Measurements from ENCODE around the gene MGAT3. TPM values are rescaled to one million over a fixed set of nuclear protein-coding genes. Genes with fewer than 3 reads are reported as not detected.

Gene MGAT3
- total and polyA plus RNA-seq, 2 donors, result 4.2 to 4.8 TPM

DNA sequence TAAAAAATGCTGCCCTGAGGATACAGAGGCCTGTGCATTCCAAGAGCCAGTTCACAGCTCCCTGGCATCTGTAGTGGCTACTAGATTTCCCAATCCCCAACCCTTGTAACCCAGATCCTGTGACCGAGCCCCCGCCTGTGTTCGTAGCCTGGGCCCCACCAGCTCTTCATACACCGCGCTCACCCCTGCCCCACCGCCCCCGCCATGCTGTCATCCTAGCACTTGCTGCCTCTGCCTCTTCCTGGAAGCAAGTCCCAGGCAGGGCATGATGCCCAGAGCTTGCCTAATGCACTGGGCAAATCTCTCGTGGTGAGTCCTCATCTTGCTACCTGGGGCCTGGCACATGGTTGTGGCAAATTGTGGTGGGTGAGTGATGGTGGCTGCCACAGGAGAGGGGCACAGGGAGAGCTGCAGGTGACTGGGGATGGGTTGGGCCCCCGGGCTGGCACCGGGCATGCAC is 7.1 kb downstream of the MGAT3 start:
- no peaks in the 10 kb centered on the region for H3K36me3 ChIP-seq (ENCODE audit: insufficient read depth)
- H3K27ac ChIP-seq (ENCODE audit: low read depth), result no peak overlapping the region
- no peak overlapping the region for H3K4me3 ChIP-seq (ENCODE audit: low read depth, low read length)
- 79% methylated on average over 10 of the region's 10 CpGs for WGBS
- DNase-seq (ENCODE audit: extremely low spot score), result no peak
- no peaks in the 10 kb centered on the region for H3K4me1 ChIP-seq (ENCODE audit: insufficient read depth)

- no peak overlapping the region for H3K27ac ChIP-seq (ENCODE audit: low read depth)
- H3K4me3 ChIP-seq (ENCODE audit: low read depth, low read length), result no peak overlapping the region
- no peaks in the 10 kb centered on the region for H3K36me3 ChIP-seq (ENCODE audit: insufficient read depth)
- DNase-seq (ENCODE audit: extremely low spot score), result no peak
- WGBS, result 69% methylated on average over 21 of the region's 21 CpGs
- H3K4me1 ChIP-seq (ENCODE audit: insufficient read depth), result no peaks in the 10 kb centered on the region
Measured at GRCh38 chr22:39466228-39467006, 9.6 kb downstream of the MGAT3 start.

- H3K4me1 ChIP-seq (ENCODE audit: insufficient read depth), result no peaks in the 10 kb centered on the region
Measured at GRCh38 chr22:39467390-39467895, 10.6 kb downstream of the MGAT3 start.

GRCh38 chr22:39468487-39469325 is 11.9 kb downstream of the MGAT3 start:
- no peaks in the 10 kb centered on the region for H3K4me1 ChIP-seq (ENCODE audit: insufficient read depth)
- H3K36me3 ChIP-seq (ENCODE audit: insufficient read depth), result no peaks in the 10 kb centered on the region
- WGBS, result 88% methylated on average over 18 of the region's 18 CpGs
- no peak for DNase-seq (ENCODE audit: extremely low spot score)
- H3K4me3 ChIP-seq (ENCODE audit: low read depth, low read length), result no peak overlapping the region
- H3K27ac ChIP-seq (ENCODE audit: low read depth), result no peak overlapping the region

More at GRCh38 chr22:39467390-39467895, 10.6 kb downstream of the MGAT3 start:
- Histone ChIP-seq H3K27ac (ENCODE audit: low read depth) (no peak overlapping the region), H3K4me3 (ENCODE audit: low read depth, low read length) (no peak overlapping the region), H3K36me3 (ENCODE audit: insufficient read depth) (no peaks in the 10 kb centered on the region)
- 94% methylated on average over 17 of the region's 17 CpGs for WGBS
- DNase-seq (ENCODE audit: extremely low spot score), result no peak

GRCh38 chr22:39469326-39469680 is 12.5 kb downstream of the MGAT3 start:
- no peaks in the 10 kb centered on the region for H3K4me1 ChIP-seq (ENCODE audit: insufficient read depth)
- H3K27ac ChIP-seq (ENCODE audit: low read depth), result no peak overlapping the region
- H3K36me3 ChIP-seq (ENCODE audit: insufficient read depth), result no peaks in the 10 kb centered on the region
- DNase-seq (ENCODE audit: extremely low spot score), result no peak
- WGBS, result 93% methylated on average over 6 of the region's 6 CpGs
- no peak overlapping the region for H3K4me3 ChIP-seq (ENCODE audit: low read depth, low read length)

DNA sequence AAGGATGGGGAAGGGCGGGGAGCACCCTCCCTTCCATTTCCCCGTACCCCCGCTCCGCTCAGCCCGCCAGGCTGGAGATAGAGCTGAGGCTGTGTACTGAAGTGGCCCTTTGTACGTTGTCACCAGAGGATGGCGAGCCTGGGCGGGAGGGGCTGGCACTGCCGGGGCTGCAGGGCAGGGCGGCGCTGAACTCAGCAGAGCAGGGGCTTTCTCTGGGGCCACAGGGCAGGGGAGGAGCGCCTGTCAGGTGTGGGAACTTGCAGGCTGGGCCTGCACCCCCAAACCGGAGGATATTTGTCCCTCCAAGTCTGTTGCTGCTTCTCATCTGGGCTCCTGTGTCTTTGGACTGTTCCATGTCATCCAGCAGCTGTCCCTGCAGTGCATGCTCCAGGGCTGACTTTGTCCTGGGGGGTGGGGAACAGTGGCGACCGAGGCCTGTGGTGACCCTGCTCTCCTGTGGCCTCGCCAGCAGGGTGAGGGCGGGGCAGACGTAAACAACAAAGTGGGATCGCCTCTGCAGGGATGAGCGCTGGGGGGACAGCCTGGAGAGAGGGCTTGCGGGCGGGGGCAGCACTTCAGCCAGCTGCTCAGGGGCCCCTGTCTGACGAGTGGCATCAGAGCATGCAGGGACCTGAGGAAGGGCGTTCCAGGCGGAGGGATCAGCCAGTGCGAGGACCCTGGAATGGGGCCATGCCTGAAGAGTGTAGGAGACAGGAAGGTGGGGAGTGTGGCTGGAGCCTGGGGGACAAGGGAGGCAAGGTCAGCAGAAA is 13.1 kb downstream of the MGAT3 start:
- Histone ChIP-seq H3K4me3 (ENCODE audit: low read depth, low read length) (no peak overlapping the region), H3K27ac (ENCODE audit: low read depth) (no peak overlapping the region), H3K36me3 (ENCODE audit: insufficient read depth) (no peaks in the 10 kb centered on the region), H3K4me1 (ENCODE audit: insufficient read depth) (no peaks in the 10 kb centered on the region)
- DNase-seq (ENCODE audit: extremely low spot score), result no peak
- 76% methylated on average over 26 of the region's 26 CpGs for WGBS

DNA sequence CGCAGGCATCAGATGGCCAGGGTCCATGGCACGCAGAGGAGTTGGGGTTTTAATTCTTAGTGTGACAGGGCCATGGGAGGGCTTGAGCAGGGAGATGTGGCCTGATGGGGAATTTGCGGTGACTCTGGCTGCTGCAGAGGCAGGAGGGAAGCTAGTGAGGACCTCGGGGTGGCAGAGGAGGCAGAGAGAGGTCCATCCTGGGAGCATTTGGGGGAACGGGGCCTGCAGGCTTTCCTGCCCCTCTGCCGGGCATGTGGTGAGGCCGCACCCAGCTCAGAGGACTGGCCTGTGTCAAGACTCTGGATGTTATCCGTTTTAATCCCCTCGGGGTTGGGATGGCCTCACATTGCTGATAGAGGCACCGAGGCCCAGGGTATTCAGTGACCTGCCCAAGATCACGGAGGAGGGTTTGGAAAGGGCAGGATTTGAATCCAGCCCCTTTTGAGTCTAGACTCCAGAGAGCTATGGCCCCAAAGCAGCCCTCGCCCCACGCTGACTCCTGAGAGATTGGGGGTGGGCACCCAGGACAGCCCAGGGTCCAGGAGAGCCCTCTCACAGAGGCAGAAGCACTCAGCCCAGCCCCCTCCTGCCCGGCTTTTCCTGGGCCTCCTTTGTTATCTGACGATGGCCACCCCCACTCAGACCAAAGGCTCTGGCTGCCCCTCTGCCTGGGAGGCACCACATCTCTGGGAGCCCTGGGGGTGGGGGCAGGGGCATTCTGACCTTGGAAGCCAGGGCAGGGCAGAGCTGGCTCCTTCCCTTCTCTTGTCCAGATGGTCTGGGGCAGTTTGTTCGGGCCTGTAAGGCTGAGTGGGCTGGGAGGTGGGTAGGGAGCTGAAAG is 13.9 kb downstream of the MGAT3 start:
- no peak overlapping the region for H3K4me3 ChIP-seq (ENCODE audit: low read depth, low read length)
- no peak overlapping the region for H3K27ac ChIP-seq (ENCODE audit: low read depth)
- WGBS, result 64% methylated on average over 16 of the region's 16 CpGs
- no peak for DNase-seq (ENCODE audit: extremely low spot score)
- no peaks in the 10 kb centered on the region for H3K4me1 ChIP-seq (ENCODE audit: insufficient read depth)
- no peaks in the 10 kb centered on the region for H3K36me3 ChIP-seq (ENCODE audit: insufficient read depth)

DNA sequence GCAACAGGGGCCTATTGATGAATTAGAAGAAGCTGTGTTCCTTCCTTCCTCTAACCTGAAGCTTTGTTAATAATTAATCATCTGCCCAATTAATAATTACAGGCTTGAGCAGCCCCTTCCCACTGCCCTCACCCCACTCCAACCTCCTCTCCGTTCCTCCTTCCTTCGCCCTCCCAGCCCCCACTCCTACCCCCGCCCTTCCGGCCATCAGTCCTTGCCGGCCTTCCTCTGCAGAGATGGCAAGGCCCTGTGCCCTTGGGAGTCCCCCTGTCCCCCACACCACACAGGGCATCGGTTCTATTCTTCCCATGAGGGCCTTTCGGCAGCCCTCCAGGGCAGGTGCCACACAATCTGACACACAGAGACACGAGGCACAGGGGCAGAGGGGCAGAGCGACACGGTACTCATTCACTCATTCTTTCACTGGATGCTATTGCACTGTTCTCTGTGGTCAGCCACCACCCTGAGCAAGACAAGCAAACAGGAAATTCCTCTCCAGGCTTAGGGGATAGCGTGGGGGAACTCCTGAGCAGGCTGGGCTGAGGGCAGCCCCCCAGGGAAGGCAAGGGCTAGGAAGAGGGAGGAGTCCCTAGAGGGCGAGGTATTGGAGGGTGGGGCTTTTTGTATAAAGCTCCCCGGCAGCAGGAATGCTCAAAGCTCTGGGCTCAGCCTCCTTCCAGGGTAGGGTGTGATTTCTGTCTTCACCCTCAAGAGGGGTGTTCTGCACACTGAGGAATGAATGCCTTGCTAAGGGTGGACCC is 14.7 kb downstream of the MGAT3 start:
- Histone ChIP-seq H3K27ac (ENCODE audit: low read depth) (no peak overlapping the region), H3K4me1 (ENCODE audit: insufficient read depth) (no peaks in the 10 kb centered on the region), H3K36me3 (ENCODE audit: insufficient read depth) (no peaks in the 10 kb centered on the region), H3K4me3 (ENCODE audit: low read depth, low read length) (no peak overlapping the region)
- 39% methylated on average over 13 of the region's 13 CpGs for WGBS
- DNase-seq (ENCODE audit: extremely low spot score), result no peak

DNA sequence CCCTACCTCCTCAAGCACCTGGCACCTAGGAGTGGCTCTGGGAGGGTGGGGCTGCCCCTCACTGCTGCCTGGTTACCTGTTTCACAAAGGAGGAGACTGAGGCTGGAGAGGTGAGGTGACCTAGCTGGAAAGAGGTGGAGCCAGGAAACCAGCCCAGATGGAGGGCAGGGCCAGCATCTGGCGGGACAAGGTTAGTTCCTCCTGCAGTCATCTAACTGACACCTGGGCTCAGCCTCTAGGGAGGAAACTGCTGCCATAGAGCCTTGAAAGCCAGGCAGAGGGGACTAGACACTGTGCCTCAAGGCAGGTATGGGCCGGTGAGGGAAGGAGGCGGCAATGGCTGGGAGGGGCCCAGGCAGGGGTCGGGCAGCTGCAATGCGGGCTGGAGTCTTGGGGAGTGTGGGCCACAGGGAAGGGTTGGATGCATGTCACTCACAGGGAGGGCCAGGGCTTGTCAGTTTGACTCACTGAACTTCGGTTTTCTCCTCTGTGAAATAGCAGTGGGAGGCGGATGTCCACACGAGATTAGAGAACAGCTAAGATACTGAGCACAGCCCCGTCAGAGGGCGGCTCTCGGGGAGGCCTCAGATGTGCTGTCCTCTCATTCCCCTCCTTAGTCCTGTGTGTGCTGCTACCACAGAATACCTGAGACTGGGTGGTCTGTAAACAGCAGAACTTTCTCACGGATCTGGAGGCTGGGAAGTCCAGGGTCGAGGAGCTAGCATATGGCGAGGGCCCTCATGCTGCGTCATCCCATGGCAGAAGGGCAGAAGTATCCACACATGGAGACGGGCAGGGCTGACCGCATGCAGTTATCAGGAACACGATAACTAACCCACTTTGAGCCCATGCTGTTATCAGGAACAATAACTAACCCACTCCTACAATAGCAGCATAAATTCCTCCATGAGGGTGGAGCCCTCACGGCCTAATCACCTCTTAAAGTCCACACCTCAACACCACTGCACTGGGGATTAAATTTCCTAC is 16.1 kb downstream of the MGAT3 start:
- DNase-seq (ENCODE audit: extremely low spot score), result no peak
- no peak overlapping the region for H3K27ac ChIP-seq (ENCODE audit: low read depth)

DNA sequence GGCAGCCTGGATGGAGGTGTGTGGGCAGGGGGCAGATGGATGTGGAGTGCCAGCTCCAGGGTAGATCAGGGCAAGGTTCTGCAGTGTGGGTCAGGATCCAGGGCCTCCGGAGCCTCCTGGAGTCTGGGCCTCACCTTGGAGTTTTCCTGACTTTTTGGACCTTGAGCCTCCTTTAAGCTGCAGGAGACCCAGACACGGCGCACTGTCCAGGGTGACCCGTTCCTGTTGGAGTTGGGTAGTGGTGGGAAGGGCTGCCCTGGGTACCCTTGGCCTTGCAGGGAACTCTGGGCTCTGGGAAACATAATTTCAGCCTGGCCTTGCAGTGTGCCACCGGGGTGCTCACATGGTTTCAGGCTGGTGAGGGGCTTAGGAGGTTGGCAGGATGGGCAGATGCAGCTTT is 17.0 kb downstream of the MGAT3 start:
- no peak for DNase-seq (ENCODE audit: extremely low spot score)
- 98% methylated on average over 5 of the region's 5 CpGs for WGBS
- no peaks in the 10 kb centered on the region for H3K4me1 ChIP-seq (ENCODE audit: insufficient read depth)
- no peak overlapping the region for H3K27ac ChIP-seq (ENCODE audit: low read depth)
- no peak overlapping the region for H3K4me3 ChIP-seq (ENCODE audit: low read depth, low read length)
- H3K36me3 ChIP-seq (ENCODE audit: insufficient read depth), result no peaks in the 10 kb centered on the region

More for the DNA sequence above, 16.1 kb downstream of the MGAT3 start:
- no peaks in the 10 kb centered on the region for H3K4me1 ChIP-seq (ENCODE audit: insufficient read depth)
- WGBS, result 79% methylated on average over 19 of the region's 19 CpGs
- no peaks in the 10 kb centered on the region for H3K36me3 ChIP-seq (ENCODE audit: insufficient read depth)
- H3K4me3 ChIP-seq (ENCODE audit: low read depth, low read length), result no peak overlapping the region

- no peak for DNase-seq (ENCODE audit: extremely low spot score)
- Histone ChIP-seq H3K36me3 (ENCODE audit: insufficient read depth) (no peaks in the 10 kb centered on the region), H3K4me3 (ENCODE audit: low read depth, low read length) (no peak overlapping the region), H3K4me1 (ENCODE audit: insufficient read depth) (no peaks in the 10 kb centered on the region), H3K27ac (ENCODE audit: low read depth) (no peak overlapping the region)
- WGBS, result 48% methylated on average over 11 of the region's 11 CpGs
Measured at GRCh38 chr22:39474351-39475111, 17.7 kb downstream of the MGAT3 start.

All from urinary bladder (tissue), 4 donors.